ENCODE results near the gene ITGA8. TPM values are rescaled to one million over a fixed set of nuclear protein-coding genes. Genes with fewer than 3 reads are reported as not detected.

Gene ITGA8
- total and polyA plus RNA-seq, 9 of the 15 experiments (the other 6 are each of a cell fraction or from before 2014, with no cell fraction given) = 0.01 to 0.07 (median 0.04) TPM; not detected in 5

- no peaks in the 10 kb centered on the region for H3K9me1 ChIP-seq (ENCODE audit: control insufficient read depth, insufficient read depth, low read length)
- TF ChIP-seq TCF3 (CRISPR knock-in tag; IDR thresholded peaks at IDR 0.05) (no peak), TFAM (CRISPR knock-in tag; conservative IDR thresholded peaks at IDR 0.05) (no peak), KAT8 (IDR thresholded peaks at IDR 0.05; ENCODE audit: low read depth) (no peak)
- TF ChIP-seq, protein P1, sequence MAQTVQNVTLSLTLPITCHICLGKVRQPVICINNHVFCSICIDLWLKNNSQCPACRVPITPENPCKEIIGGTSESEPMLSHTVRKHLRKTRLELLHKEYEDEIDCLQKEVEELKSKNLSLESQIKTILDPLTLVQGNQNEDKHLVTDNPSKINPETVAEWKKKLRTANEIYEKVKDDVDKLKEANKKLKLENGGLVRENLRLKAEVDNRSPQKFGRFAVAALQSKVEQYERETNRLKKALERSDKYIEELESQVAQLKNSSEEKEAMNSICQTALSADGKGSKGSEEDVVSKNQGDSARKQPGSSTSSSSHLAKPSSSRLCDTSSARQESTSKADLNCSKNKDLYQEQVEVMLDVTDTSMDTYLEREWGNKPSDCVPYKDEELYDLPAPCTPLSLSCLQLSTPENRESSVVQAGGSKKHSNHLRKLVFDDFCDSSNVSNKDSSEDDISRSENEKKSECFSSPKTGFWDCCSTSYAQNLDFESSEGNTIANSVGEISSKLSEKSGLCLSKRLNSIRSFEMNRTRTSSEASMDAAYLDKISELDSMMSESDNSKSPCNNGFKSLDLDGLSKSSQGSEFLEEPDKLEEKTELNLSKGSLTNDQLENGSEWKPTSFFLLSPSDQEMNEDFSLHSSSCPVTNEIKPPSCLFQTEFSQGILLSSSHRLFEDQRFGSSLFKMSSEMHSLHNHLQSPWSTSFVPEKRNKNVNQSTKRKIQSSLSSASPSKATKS (CRISPR knock-in tag; IDR thresholded peaks at IDR 0.05) = no peak
- TF ChIP-seq, protein P2, sequence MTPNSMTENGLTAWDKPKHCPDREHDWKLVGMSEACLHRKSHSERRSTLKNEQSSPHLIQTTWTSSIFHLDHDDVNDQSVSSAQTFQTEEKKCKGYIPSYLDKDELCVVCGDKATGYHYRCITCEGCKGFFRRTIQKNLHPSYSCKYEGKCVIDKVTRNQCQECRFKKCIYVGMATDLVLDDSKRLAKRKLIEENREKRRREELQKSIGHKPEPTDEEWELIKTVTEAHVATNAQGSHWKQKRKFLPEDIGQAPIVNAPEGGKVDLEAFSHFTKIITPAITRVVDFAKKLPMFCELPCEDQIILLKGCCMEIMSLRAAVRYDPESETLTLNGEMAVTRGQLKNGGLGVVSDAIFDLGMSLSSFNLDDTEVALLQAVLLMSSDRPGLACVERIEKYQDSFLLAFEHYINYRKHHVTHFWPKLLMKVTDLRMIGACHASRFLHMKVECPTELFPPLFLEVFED (CRISPR knock-in tag; conservative IDR thresholded peaks at IDR 0.05) = no peak
- intact Hi-C loops (cut with micrococcal nuclease) (no loop called here), in situ Hi-C loops (cut with MboI) (no loop called here)
- no TSS peak for BruUV-seq (replicated peaks)
- CTCF ChIA-PET (ENCODE audit: low intra/inter-chr PET ratio) = no interaction called here
- FAIRE-seq (no peak), ATAC-seq (no peak), DNase-seq (ENCODE audit: extremely low read depth in 1 of 4, low spot score in 3 of 4) (no peak)
- POLR2A ChIA-PET = no interaction called here
- no peak overlapping the region for H3K4me3 ChIP-seq
- H3K9me3 ChIP-seq (replicated peaks; ENCODE audit: control insufficient read depth, insufficient read depth, low read depth, low read length) = no peaks in the 10 kb centered on the region
- WGBS (ENCODE audit: insufficient coverage, low coverage, missing lambda C conversion rate) = 26% methylated on average over 2 of the region's 2 CpGs
- H4K20me1 ChIP-seq (replicated peaks; ENCODE audit: control insufficient read depth, insufficient read depth, low read length) = no peaks in the 10 kb centered on the region
- H2AFZ ChIP-seq (ENCODE audit: low read depth, low read length) = peak overlapping the region; percentile 46; the same call in 1 of the 2 replicates
- H3K36me3 ChIP-seq (ENCODE audit: control insufficient read depth, insufficient read depth, low read length) = no peaks in the 10 kb centered on the region
- H3K4me1 ChIP-seq (replicated peaks in 1 of 2; ENCODE audit: control insufficient read depth in 2 of 2, insufficient read depth in 2 of 2, low read length in 2 of 2) = peaks cover 0 to under 1% of the 10 kb centered on the region in 2 experiments; a peak in 1 of 5 replicates
- H3K79me2 ChIP-seq (ENCODE audit: control insufficient read depth, insufficient read depth, low read length) = no peaks in the 10 kb centered on the region
- H3K4me2 ChIP-seq (ENCODE audit: insufficient read depth, low read length) = no peak overlapping the region
- H3K27me3 ChIP-seq (ENCODE audit: control insufficient read depth in 2 of 2, insufficient read depth in 2 of 2, low read length in 2 of 2) = no peaks in the 10 kb centered on the region
- H3K27ac ChIP-seq (ENCODE audit: extremely low read depth, low read depth, low read length) = no peak overlapping the region
- H3K9ac ChIP-seq (ENCODE audit: insufficient read depth in 1 of 2, low read depth in 2 of 2, low read length in 2 of 2) = no peak overlapping the region
Measured at GRCh38 chr10:15609246-15609645, 110.5 kb downstream of the ITGA8 start.
